GM12891 (cell line): ENCODE data around the gene APC2.

ENCODE experiments used
- DNase-seq: peaks from one replicate; pipeline ENCODE4 v3.0.0; 2011; ENCODE audit warnings: low spot score; ENCODE audit not compliant: insufficient read length
- FAIRE-seq: peaks from 2 replicates; lab custom pipeline; 2011; peaks lifted over from hg19 to GRCh38; lab: Jason Lieb, UNC
- PAX5 ChIP-seq: IDR thresholded peaks from 2 replicates; pipeline ENCODE4 v1.6.1; 2011; ENCODE audit warnings: low read length, moderate library complexity, mild to moderate bottlenecking; ENCODE audit not compliant: insufficient read depth, severe bottlenecking
- POLR2A ChIP-seq: IDR thresholded peaks from 2 replicates; pipeline ENCODE4 v1.6.1; 2011; ENCODE audit warnings: low read depth, low read length, control low read depth
- POLR2AphosphoS5 ChIP-seq: IDR thresholded peaks from 2 replicates; pipeline ENCODE4 v1.6.1; 2011; ENCODE audit warnings: low read depth, low read length, control low read depth
- POU2F2 ChIP-seq: IDR thresholded peaks from 2 replicates; pipeline ENCODE4 v1.6.1; 2011; ENCODE audit warnings: low read depth, mild to moderate bottlenecking, control low read depth, low read length, moderate library complexity
- SPI1 ChIP-seq: IDR thresholded peaks from 2 replicates; pipeline ENCODE4 v1.6.1; 2011; ENCODE audit warnings: low read depth, low read length, control low read depth
- TAF1 ChIP-seq: IDR thresholded peaks from 2 replicates; pipeline ENCODE4 v1.6.1; 2011; ENCODE audit warnings: low read depth, low read length, control low read depth

Gene APC2

GRCh38 chr19:1478934-1479707 is 29.2 kb downstream of the APC2 start, which contains the start of gene C19orf25:
C19orf25 (minus strand) TSS chr19:1479215; CDS start chr19:1478903, 312 bp downstream.
- peak; percentile 99 for DNase-seq
- TF ChIP-seq PAX5 = no peak
- no peak for TF ChIP-seq POU2F2
- TF ChIP-seq POLR2AphosphoS5 = peak; percentile 81
- peak; percentile 82 for TF ChIP-seq POLR2A
- TF ChIP-seq SPI1 = no peak; the same call in 1 of the 2 replicates
- TF ChIP-seq TAF1 = peak; percentile 46; the same call in 1 of the 2 replicates
- FAIRE-seq = peak; percentile 100

- DNase-seq = no peak
- TF ChIP-seq SPI1 (no peak), POU2F2 (no peak), PAX5 (no peak), TAF1 (no peak), POLR2A (no peak)
- FAIRE-seq = no peak
Measured at GRCh38 chr19:1481224-1481892, 31.4 kb downstream of the APC2 start.

- no peak for TF ChIP-seq PAX5
- no peak for TF ChIP-seq TAF1
- TF ChIP-seq POLR2A = no peak
- TF ChIP-seq SPI1 = no peak
- TF ChIP-seq POU2F2 = no peak
- TF ChIP-seq POLR2AphosphoS5 = no peak
- no peak for FAIRE-seq
Measured at GRCh38 chr19:1481893-1482360, 32.0 kb downstream of the APC2 start.

GRCh38 chr19:1482361-1483130 is 32.6 kb downstream of the APC2 start:
- no peak for FAIRE-seq
- no peak for DNase-seq
- TF ChIP-seq TAF1 (no peak), POLR2AphosphoS5 (no peak), PAX5 (no peak), POU2F2 (no peak), SPI1 (no peak), POLR2A (no peak)

More at GRCh38 chr19:1481893-1482360, 32.0 kb downstream of the APC2 start:
- DNase-seq = no peak

- no peak for TF ChIP-seq SPI1
- no peak for TF ChIP-seq POLR2AphosphoS5
- no peak for TF ChIP-seq POLR2A
- no peak for TF ChIP-seq PAX5
- TF ChIP-seq POU2F2 = no peak
- no peak for TF ChIP-seq TAF1
- FAIRE-seq (no peak), DNase-seq (no peak)
Measured at GRCh38 chr19:1483131-1483978, 33.4 kb downstream of the APC2 start.

GRCh38 chr19:1483979-1484428 is 34.1 kb downstream of the APC2 start:
- no peak for FAIRE-seq
- TF ChIP-seq SPI1 = no peak
- TF ChIP-seq POLR2AphosphoS5 = no peak
- TF ChIP-seq TAF1 = no peak
- no peak for TF ChIP-seq POU2F2
- no peak for TF ChIP-seq POLR2A
- TF ChIP-seq PAX5 = no peak
- no peak for DNase-seq

- TF ChIP-seq POLR2AphosphoS5 = no peak
- TF ChIP-seq TAF1 = no peak
- TF ChIP-seq SPI1 = no peak
- no peak for TF ChIP-seq POU2F2
- TF ChIP-seq POLR2A = no peak
- no peak for TF ChIP-seq PAX5
- FAIRE-seq = no peak
- DNase-seq = no peak
Measured at GRCh38 chr19:1486720-1487575, 37.0 kb downstream of the APC2 start.
